Liver (tissue), 3 donors: ENCODE measurements around the gene PTPRN2.

Experiments
- CTCF ChIP-seq: fragments of 150-350 bp; IDR thresholded peaks from 2 replicates; pipeline ENCODE4 v1.5.1; 2017; ENCODE audit warnings: improper control_type of control experiment, low read depth, low read length; ENCODE audit not compliant: missing input control
- GABPA ChIP-seq, 2 donors: IDR thresholded peaks in 1 of 2; conservative IDR thresholded peaks in 1 of 2; 2 replicates each; pipeline ENCODE4 v1.6.1; 2016; ENCODE audit warnings: antibody characterized with exemption in 2 of 2, mild to moderate bottlenecking in 1 of 2, moderate library complexity in 1 of 2
- JUND ChIP-seq, 2 donors: IDR thresholded peaks; 2 replicates each; pipeline ENCODE4 v1.6.1; 2016; ENCODE audit warnings: antibody characterized with exemption in 2 of 2
- donor health status: healthy.
- donor health status: healthy.

- TF ChIP-seq JUND (IDR thresholded peaks at IDR 0.05): no peak
- TF ChIP-seq CTCF: no peak
- TF ChIP-seq GABPA (IDR thresholded peaks at IDR 0.05 in 1 of 2, conservative IDR thresholded peaks at IDR 0.05 in 1 of 2): no peak
These were observed 596.3 kb downstream of the PTPRN2 start for GRCh38 chr7:157991351-157991750.
